CD4-positive, alpha-beta memory T cell (primary cell): ENCODE results near the gene ZNF536. TPM values are rescaled to one million over a fixed set of nuclear protein-coding genes. Genes with fewer than 3 reads are reported as not detected.

ENCODE experiments used
- CTCF ChIA-PET: fragments of 350-600 bp; sonication (Branson Sonifier 250); formaldehyde crosslinking; loops from one replicate; lab custom pipeline; 2021; ENCODE audit warnings: inconsistent platforms; ENCODE audit not compliant: partially characterized antibody; lab: Charles Lee
- POLR2A ChIA-PET: fragments of 350-600 bp; sonication (Branson Sonifier 250); formaldehyde crosslinking; loops from one replicate; lab custom pipeline; 2021; ENCODE audit not compliant: partially characterized antibody; lab: Charles Lee
- DNase-seq, 5 donors: peaks; one replicate each; pipeline versions ENCODE4 v3.0.0 to v3.0.0-alpha.2; 2020 to 2022; ENCODE audit warnings: mixed read lengths in 1 of 5
- H3K27ac ChIP-seq: one replicate; pipeline ENCODE4 v1.7.0; 2013; ENCODE audit warnings: low read depth, low read length
- H3K27me3 ChIP-seq: 2 replicates; pipeline ENCODE4 v1.7.0; 2013; ENCODE audit warnings: mild to moderate bottlenecking, low read length, moderate library complexity; ENCODE audit not compliant: insufficient read depth
- H3K36me3 ChIP-seq: 2 replicates; pipeline ENCODE4 v1.7.0; 2013; ENCODE audit warnings: mild to moderate bottlenecking, low read length, moderate library complexity; ENCODE audit not compliant: insufficient read depth
- H3K4me1 ChIP-seq: 2 replicates; pipeline ENCODE4 v1.7.0; 2013; ENCODE audit warnings: mild to moderate bottlenecking, low read length, moderate library complexity; ENCODE audit not compliant: insufficient read depth
- H3K4me3 ChIP-seq, 2 donors: one replicate each; pipeline ENCODE4 v1.7.0; 2013; ENCODE audit warnings: low read length in 2 of 2, mild to moderate bottlenecking in 1 of 2
- H3K9me3 ChIP-seq, 2 donors: one replicate each; pipeline ENCODE4 v1.7.0; 2013; ENCODE audit warnings: low read length in 2 of 2, control low read depth in 1 of 2; ENCODE audit not compliant: control insufficient read depth in 1 of 2
- H3K27ac Mint-ChIP-seq, 7 donors: one replicate each; pipeline ENCODE4 v1.8.0; 2020 to 2021; ENCODE audit warnings: mixed read lengths in 7 of 7, mild to moderate bottlenecking in 6 of 7, inconsistent platforms in 3 of 7, moderate library complexity in 3 of 7
- H3K27me3 Mint-ChIP-seq, 2 donors: one replicate each; pipeline ENCODE4 v1.8.0; 2020 to 2021; ENCODE audit warnings: mixed read lengths in 2 of 2
- H3K36me3 Mint-ChIP-seq, 2 donors: one replicate each; pipeline ENCODE4 v1.8.0; 2020 to 2021; ENCODE audit warnings: mixed read lengths in 2 of 2, inconsistent platforms in 1 of 2, mild to moderate bottlenecking in 1 of 2
- H3K4me1 Mint-ChIP-seq, 4 donors: one replicate each; pipeline ENCODE4 v1.8.0; 2020 to 2021; ENCODE audit warnings: mixed read lengths in 4 of 4, mild to moderate bottlenecking in 1 of 4
- H3K4me3 Mint-ChIP-seq, 8 donors: one replicate each; pipeline ENCODE4 v1.8.0; 2020 to 2021; ENCODE audit warnings: mixed read lengths in 8 of 8, mild to moderate bottlenecking in 7 of 8, moderate library complexity in 6 of 8, inconsistent platforms in 3 of 8
- H3K9me3 Mint-ChIP-seq, 8 donors: one replicate each; pipeline ENCODE4 v1.8.0; 2020 to 2021; ENCODE audit warnings: mixed read lengths in 8 of 8, mild to moderate bottlenecking in 5 of 8, inconsistent platforms in 3 of 8, moderate library complexity in 1 of 8
- intact Hi-C: fragments of 100-400 bp; cut with micrococcal nuclease; formaldehyde crosslinking; loops from one replicate; pipeline ENCODE4 v1.15.1; 2023
- polyA plus RNA-seq, 2 donors: library from polyadenylated mRNA; unstranded; fragments of 300-500 nt; fragmentation: Illumina TruSeq; gene quantifications; one replicate each; pipeline ENCODE4 v1.2.3, GENCODE V29; 2021
- total RNA-seq, 2 experiments: library from RNA; stranded (reverse); gene quantifications; one replicate each; pipeline ENCODE4 v1.2.3, GENCODE V29; 2021

The ZNF536 gene
- total and polyA plus RNA-seq, 4 experiments from 2014 or later, result 0.20 TPM; not detected in 3

DNA sequence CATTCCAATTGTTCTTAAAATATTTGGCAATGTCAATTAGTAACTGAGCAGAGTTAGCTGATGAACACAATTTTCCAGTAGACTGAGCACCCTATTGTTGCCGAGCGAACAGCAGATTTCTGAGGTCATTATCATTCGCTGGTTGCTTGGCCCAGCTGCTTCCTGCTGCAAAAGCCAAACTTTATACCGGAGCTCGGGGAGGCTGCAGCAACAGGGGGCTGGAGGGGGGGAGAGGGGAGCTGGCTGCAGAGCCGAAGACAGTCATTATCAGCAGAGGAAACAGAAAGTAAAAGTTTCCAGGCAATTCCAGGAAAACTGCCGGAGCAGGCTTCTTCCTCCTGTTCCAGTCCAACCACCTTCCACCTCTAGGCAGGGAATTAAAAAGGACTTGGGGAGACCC, 77.9 kb downstream of the ZNF536 start:
- DNase-seq, result no peak
- no peaks in the 10 kb centered on the region for H3K4me1 ChIP-seq
- H3K27ac Mint-ChIP-seq, result no peak overlapping the region
- H3K36me3 Mint-ChIP-seq, result no peaks in the 10 kb centered on the region
- no peak overlapping the region for H3K27ac ChIP-seq
- peaks cover 0 to 3% (median 0%) of the 10 kb centered on the region in 8 donors for H3K9me3 Mint-ChIP-seq
- H3K36me3 ChIP-seq, result no peaks in the 10 kb centered on the region
- intact Hi-C loops, result no loop called here
- no peak overlapping the region for H3K4me3 ChIP-seq
- no peaks in the 10 kb centered on the region for H3K9me3 ChIP-seq
- H3K27me3 Mint-ChIP-seq, result peaks cover 0 to 2% of the 10 kb centered on the region in 2 donors
- ChIA-PET POLR2A (no interaction called here), CTCF (no interaction called here)
- H3K4me3 Mint-ChIP-seq, result peak overlapping the region in 4 of 8 donors; percentile 13 to 48 (median 42)
- no peaks in the 10 kb centered on the region for H3K27me3 ChIP-seq
- no peaks in the 10 kb centered on the region for H3K4me1 Mint-ChIP-seq

DNA sequence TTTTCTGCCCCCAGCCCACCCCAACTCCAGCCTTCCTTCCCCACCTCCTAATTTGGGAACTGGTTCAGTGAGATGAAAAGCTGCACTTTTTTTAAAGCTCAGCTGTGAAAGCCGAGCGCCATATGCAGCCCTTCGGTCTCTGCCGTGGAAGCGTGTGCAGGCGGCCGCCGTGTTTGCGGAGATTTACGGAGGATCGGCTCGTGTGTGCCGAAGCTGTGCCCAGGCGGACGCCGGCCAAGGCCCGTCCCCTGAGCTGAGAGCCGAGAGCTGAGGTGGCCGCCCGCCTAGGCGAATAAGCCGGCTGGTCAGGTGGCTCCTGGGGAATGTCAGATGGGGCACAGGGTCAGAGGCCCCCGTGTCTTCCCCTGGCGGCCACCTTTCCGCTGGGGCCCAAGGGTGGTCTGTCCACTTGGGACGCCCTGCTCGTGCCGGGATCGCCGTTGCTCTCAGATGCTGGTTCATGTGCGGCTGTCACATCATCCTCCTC, 78.7 kb downstream of the ZNF536 start:
- Histone ChIP-seq H3K27me3 (no peaks in the 10 kb centered on the region), H3K36me3 (no peaks in the 10 kb centered on the region), H3K4me1 (no peaks in the 10 kb centered on the region), H3K4me3 (no peak overlapping the region), H3K9me3 (no peaks in the 10 kb centered on the region), H3K27ac (no peak overlapping the region)
- H3K4me1 Mint-ChIP-seq, result no peaks in the 10 kb centered on the region
- ChIA-PET POLR2A (no interaction called here), CTCF (no interaction called here)
- no peak for DNase-seq
- H3K27ac Mint-ChIP-seq, result no peak overlapping the region
- no peak overlapping the region for H3K4me3 Mint-ChIP-seq
- peaks cover 0 to 3% (median 0%) of the 10 kb centered on the region in 8 donors for H3K9me3 Mint-ChIP-seq
- H3K36me3 Mint-ChIP-seq, result no peaks in the 10 kb centered on the region
- H3K27me3 Mint-ChIP-seq, result peaks cover 0 to 2% of the 10 kb centered on the region in 2 donors
- intact Hi-C loops, result no loop called here

DNA sequence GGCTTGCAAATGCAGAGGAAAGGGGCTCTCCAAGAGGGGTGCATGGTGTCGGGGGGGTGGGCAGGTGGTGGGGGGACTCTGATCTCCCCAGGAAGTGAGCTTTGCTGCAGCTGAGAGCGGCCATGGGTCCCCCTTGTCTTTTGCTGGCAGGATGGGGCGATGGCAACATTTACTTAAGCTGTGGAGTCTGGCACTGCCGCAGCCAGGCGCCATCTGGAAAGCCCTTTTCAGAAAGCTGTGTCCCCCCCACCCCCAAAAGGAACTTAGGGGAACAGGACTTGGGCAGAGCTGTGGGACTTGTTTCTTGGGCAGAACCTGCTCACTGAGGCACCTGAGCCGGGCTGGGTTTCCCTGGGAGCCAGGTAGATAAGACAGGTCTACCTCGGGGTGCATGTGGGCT, 80.7 kb downstream of the ZNF536 start:
- no peaks in the 10 kb centered on the region for H3K4me1 Mint-ChIP-seq
- Histone ChIP-seq H3K4me1 (no peaks in the 10 kb centered on the region), H3K9me3 (no peaks in the 10 kb centered on the region), H3K4me3 (no peak overlapping the region), H3K27me3 (no peaks in the 10 kb centered on the region), H3K27ac (no peak overlapping the region), H3K36me3 (no peaks in the 10 kb centered on the region)
- intact Hi-C loops, result no loop called here
- no peak overlapping the region for H3K4me3 Mint-ChIP-seq
- POLR2A ChIA-PET, result no interaction called here
- no peak overlapping the region for H3K27ac Mint-ChIP-seq
- CTCF ChIA-PET, result no interaction called here
- no peaks in the 10 kb centered on the region for H3K36me3 Mint-ChIP-seq
- no peak for DNase-seq
- H3K9me3 Mint-ChIP-seq, result peaks cover 0 to 3% (median 0%) of the 10 kb centered on the region in 8 donors
- peaks cover 0 to 2% of the 10 kb centered on the region in 2 donors for H3K27me3 Mint-ChIP-seq

GRCh38 chr19:30453743-30454142, 81.6 kb downstream of the ZNF536 start:
- Histone ChIP-seq H3K36me3 (no peaks in the 10 kb centered on the region), H3K4me3 (no peak overlapping the region), H3K4me1 (no peaks in the 10 kb centered on the region), H3K27ac (no peak overlapping the region), H3K9me3 (no peaks in the 10 kb centered on the region), H3K27me3 (no peaks in the 10 kb centered on the region)
- DNase-seq, result no peak
- Mint-ChIP-seq H3K9me3 (peaks cover 0 to 3% (median 0%) of the 10 kb centered on the region in 8 donors), H3K4me1 (no peaks in the 10 kb centered on the region), H3K27me3 (peaks cover 0 to 2% of the 10 kb centered on the region in 2 donors), H3K36me3 (no peaks in the 10 kb centered on the region), H3K27ac (no peak overlapping the region), H3K4me3 (no peak overlapping the region)
- ChIA-PET POLR2A (no interaction called here), CTCF (no interaction called here)
- intact Hi-C loops, result no loop called here

DNA sequence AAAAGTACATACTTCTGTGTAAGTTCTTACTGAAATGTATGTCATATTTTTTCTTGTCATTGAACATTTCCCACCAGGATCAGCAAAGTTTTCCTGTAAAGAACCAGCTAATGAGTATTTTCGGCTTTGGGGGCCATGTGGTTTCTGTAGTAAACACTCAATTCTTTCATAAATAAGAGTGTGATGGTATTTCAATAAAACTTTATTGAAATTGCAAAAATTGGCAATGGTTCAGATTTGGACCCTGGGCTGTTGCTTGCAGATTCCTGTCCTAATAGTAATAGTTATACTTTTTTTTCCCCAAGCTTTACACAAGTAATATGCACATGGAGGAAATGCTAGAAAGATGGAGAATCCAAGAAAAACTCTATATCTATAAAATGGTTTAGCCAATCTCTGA, 83.7 kb downstream of the ZNF536 start:
- DNase-seq, result no peak
- no peaks in the 10 kb centered on the region for H3K4me1 Mint-ChIP-seq
- no peaks in the 10 kb centered on the region for H3K36me3 ChIP-seq
- POLR2A ChIA-PET, result no interaction called here
- H3K27ac Mint-ChIP-seq, result no peak overlapping the region
- no peaks in the 10 kb centered on the region for H3K4me1 ChIP-seq
- no peak overlapping the region for H3K27ac ChIP-seq
- peaks cover 0 to 2% of the 10 kb centered on the region in 2 donors for H3K27me3 Mint-ChIP-seq
- no peak overlapping the region for H3K4me3 Mint-ChIP-seq
- CTCF ChIA-PET, result no interaction called here
- intact Hi-C loops, result no loop called here
- no peak overlapping the region for H3K4me3 ChIP-seq
- no peaks in the 10 kb centered on the region for H3K27me3 ChIP-seq
- no peaks in the 10 kb centered on the region for H3K9me3 ChIP-seq
- no peaks in the 10 kb centered on the region for H3K36me3 Mint-ChIP-seq
- peaks cover 0 to 4% (median under 1%) of the 10 kb centered on the region in 8 donors for H3K9me3 Mint-ChIP-seq

DNA sequence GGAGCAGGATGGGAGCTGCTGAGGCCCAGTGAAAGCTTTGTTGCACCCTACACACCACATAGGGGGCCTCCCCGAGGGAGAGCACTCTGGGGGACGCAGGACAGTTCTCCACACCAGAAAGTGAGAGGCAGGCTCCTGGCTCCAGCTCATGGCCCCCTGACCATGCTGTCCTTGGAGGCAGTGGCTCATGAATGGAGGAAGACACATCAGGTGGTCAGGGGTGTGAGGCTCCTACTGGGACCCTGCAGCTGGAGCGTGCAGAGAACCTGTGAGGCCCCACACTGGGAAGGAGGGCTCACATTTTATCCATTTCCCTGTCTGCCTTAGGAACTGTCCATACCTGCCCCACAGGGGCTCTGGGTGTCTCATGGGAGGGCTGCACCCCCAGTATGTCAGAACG, 85.3 kb downstream of the ZNF536 start:
- Histone ChIP-seq H3K4me1 (no peaks in the 10 kb centered on the region), H3K27me3 (no peaks in the 10 kb centered on the region), H3K9me3 (no peaks in the 10 kb centered on the region), H3K4me3 (no peak overlapping the region), H3K27ac (no peak overlapping the region), H3K36me3 (no peaks in the 10 kb centered on the region)
- intact Hi-C loops, result no loop called here
- H3K4me3 Mint-ChIP-seq, result no peak overlapping the region
- H3K9me3 Mint-ChIP-seq, result peaks cover 0 to 4% (median under 1%) of the 10 kb centered on the region in 8 donors
- ChIA-PET POLR2A (no interaction called here), CTCF (no interaction called here)
- H3K27me3 Mint-ChIP-seq, result no peaks in the 10 kb centered on the region
- H3K27ac Mint-ChIP-seq, result no peak overlapping the region
- no peak for DNase-seq
- H3K4me1 Mint-ChIP-seq, result no peaks in the 10 kb centered on the region
- no peaks in the 10 kb centered on the region for H3K36me3 Mint-ChIP-seq

DNA sequence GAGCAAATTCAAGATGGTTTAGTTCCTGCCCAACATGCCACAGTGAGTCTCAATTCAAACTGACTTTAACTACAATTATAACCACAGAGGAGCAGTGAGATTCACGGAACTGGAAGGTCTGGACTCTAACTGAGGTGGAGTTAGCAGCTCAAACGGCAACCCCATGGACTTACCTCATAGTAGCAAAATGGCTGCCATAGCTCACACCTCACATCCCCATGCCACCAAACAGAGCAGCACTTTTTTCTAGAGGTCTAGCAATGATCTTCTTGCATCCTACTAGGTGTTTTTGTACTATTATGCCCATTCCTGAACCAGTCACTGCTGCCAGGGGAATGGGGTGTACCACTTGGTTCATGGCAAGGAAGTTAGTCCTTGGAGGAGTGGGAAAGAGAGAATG, 87.7 kb downstream of the ZNF536 start:
- no peaks in the 10 kb centered on the region for H3K36me3 ChIP-seq
- Mint-ChIP-seq H3K27ac (no peak overlapping the region), H3K4me3 (no peak overlapping the region), H3K36me3 (no peaks in the 10 kb centered on the region), H3K27me3 (no peaks in the 10 kb centered on the region), H3K4me1 (no peaks in the 10 kb centered on the region), H3K9me3 (peaks cover 0 to 8% (median under 1%) of the 10 kb centered on the region in 8 donors)
- no peak for DNase-seq
- no peak overlapping the region for H3K4me3 ChIP-seq
- no peaks in the 10 kb centered on the region for H3K27me3 ChIP-seq
- H3K4me1 ChIP-seq, result no peaks in the 10 kb centered on the region
- POLR2A ChIA-PET, result no interaction called here
- CTCF ChIA-PET, result no interaction called here
- no peaks in the 10 kb centered on the region for H3K9me3 ChIP-seq
- H3K27ac ChIP-seq, result no peak overlapping the region
- intact Hi-C loops, result no loop called here

GRCh38 chr19:30464162-30464561, 92.0 kb downstream of the ZNF536 start:
- ChIA-PET POLR2A (no interaction called here), CTCF (no interaction called here)
- no peaks in the 10 kb centered on the region for H3K4me1 Mint-ChIP-seq
- H3K27me3 ChIP-seq, result no peaks in the 10 kb centered on the region
- H3K9me3 ChIP-seq, result no peaks in the 10 kb centered on the region
- H3K36me3 Mint-ChIP-seq, result no peaks in the 10 kb centered on the region
- H3K9me3 Mint-ChIP-seq, result peaks cover 0 to 10% (median 0%) of the 10 kb centered on the region in 8 donors
- H3K4me3 Mint-ChIP-seq, result no peak overlapping the region
- no peaks in the 10 kb centered on the region for H3K4me1 ChIP-seq
- H3K27ac Mint-ChIP-seq, result no peak overlapping the region
- no peak for DNase-seq
- no peak overlapping the region for H3K27ac ChIP-seq
- intact Hi-C loops, result no loop called here
- no peak overlapping the region for H3K4me3 ChIP-seq
- no peaks in the 10 kb centered on the region for H3K36me3 ChIP-seq
- H3K27me3 Mint-ChIP-seq, result no peaks in the 10 kb centered on the region
